Adrenal gland (tissue), 5 donors: ENCODE measurements around the gene SERAC1.

Experiments used
- CTCF ChIP-seq, 6 experiments: fragments of 450-650 bp in 4 of 6; fragments of 200-600 bp in 2 of 6; sonication (generic) in 1 of 6; IDR thresholded peaks; 1 replicate in 5 of 6; 2 replicates in 1 of 6; pipeline versions ENCODE4 v1.5.1 to v1.8.0; 2016 to 2021; ENCODE audit warnings: antibody characterized with exemption in 6 of 6, mild to moderate bottlenecking in 2 of 6, moderate library complexity in 1 of 6
- POLR2A ChIP-seq, 2 donors: fragments of 450-650 bp; IDR thresholded peaks; one replicate each; pipeline ENCODE4 v1.6.1; 2017; ENCODE audit warnings: antibody characterized with exemption in 2 of 2, mild to moderate bottlenecking in 2 of 2, moderate library complexity in 1 of 2
- donor health status: DM: no; HTN: no; CAD: no.

DNA sequence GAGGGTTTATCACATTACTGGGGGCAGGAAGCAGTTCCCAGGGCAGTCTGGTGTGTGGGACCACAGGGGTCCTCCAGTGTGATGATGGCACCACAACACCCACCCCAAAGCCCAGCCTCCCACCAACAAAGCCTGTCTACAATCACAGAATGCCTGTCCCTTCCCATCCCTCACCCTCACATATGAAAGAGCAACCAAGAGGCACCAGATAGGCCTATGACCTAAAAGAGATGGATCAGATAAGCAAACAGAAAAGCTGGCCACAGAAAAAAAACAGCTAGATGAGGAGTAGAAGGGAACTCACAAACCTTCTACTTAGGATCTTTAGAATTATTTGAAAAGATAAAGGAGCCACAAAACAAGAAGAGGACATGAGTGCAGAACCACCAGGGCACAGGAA lies 54.3 kb downstream of the SERAC1 start:
- TF ChIP-seq CTCF (IDR thresholded peaks at IDR 0.05) (no peak), POLR2A (IDR thresholded peaks at IDR 0.05) (no peak)
